HUES6 (cell line): ENCODE measurements around the gene GSG1L2.

ENCODE experiments used
- H3K27ac ChIP-seq: 2 replicates; pipeline ENCODE4 v1.7.0; 2013; ENCODE audit warnings: low read depth, mild to moderate bottlenecking, low read length, inconsistent platforms
- H3K27me3 ChIP-seq: 2 replicates; pipeline ENCODE4 v1.6.1; 2013; ENCODE audit warnings: low read length; ENCODE audit not compliant: control insufficient read depth, insufficient read depth
- H3K36me3 ChIP-seq: 2 replicates; pipeline ENCODE4 v1.6.1; 2013; ENCODE audit warnings: low read length; ENCODE audit not compliant: control insufficient read depth, insufficient read depth
- H3K4me1 ChIP-seq: 2 replicates; pipeline ENCODE4 v1.6.1; 2013; ENCODE audit warnings: low read length; ENCODE audit not compliant: control insufficient read depth, insufficient read depth
- H3K4me3 ChIP-seq: 2 replicates; pipeline ENCODE4 v1.5.1; 2013; ENCODE audit warnings: low read depth, low read length
- H3K9ac ChIP-seq: one replicate; pipeline ENCODE4 v1.6.1; 2013; ENCODE audit warnings: mild to moderate bottlenecking, low read length
- H3K9me3 ChIP-seq: 2 replicates; pipeline ENCODE4 v1.6.1; 2013; ENCODE audit warnings: low read depth, low read length; ENCODE audit not compliant: control insufficient read depth, insufficient read depth

Gene GSG1L2

DNA sequence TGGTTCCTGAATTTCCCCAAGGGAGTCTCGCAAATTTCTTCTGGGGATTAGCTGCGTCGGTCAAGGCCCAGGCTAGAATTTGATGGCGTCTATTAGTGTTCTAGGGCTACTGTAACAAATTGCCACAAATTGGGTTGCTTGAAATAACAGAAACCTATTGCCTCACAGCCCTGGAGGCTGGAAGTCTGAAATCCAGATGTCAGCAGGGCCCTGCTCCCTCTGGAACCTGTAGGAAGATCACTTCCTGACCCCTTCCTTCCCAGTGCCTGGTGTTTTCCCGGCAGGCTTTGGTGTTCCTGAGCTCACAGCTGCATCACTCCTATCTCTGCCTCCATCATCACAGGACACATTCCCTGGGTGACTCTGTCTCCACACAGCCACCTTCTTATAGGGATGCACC lies 54.9 kb downstream of the GSG1L2 start:
- Histone ChIP-seq H3K4me1 (no peaks in the 10 kb centered on the region), H3K27ac (no peak overlapping the region), H3K27me3 (peaks cover 11% of the 10 kb centered on the region; the same call in 1 of the 2 replicates), H3K4me3 (no peak overlapping the region), H3K9me3 (no peaks in the 10 kb centered on the region), H3K36me3 (no peaks in the 10 kb centered on the region), H3K9ac (no peak overlapping the region)

GRCh38 chr17:9765322-9765721 lies 56.6 kb downstream of the GSG1L2 start:
- Histone ChIP-seq H3K27me3 (peaks cover 11% of the 10 kb centered on the region; the same call in 1 of the 2 replicates), H3K36me3 (no peaks in the 10 kb centered on the region), H3K4me1 (no peaks in the 10 kb centered on the region), H3K4me3 (no peak overlapping the region), H3K9me3 (no peaks in the 10 kb centered on the region), H3K27ac (no peak overlapping the region), H3K9ac (no peak overlapping the region)

DNA sequence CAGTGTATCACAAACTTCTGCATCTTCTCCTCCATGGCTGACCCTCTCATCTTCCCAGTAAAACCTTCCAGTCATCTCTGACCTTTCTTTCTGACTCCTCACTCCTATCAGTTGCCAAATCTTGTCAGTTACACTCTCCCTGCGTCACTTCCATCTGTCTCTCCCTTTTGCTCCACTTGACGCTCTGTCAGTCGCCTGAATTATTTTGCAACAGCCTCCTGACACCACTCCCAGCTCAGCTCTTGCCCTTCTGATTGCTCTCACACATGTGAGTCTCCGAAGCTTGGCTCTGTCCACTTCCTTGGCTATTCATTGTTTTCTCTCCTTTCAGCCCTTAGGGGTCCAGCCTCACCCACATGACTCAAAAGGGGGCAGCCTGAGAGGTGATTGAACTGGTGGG lies 58.2 kb downstream of the GSG1L2 start:
- no peak overlapping the region for H3K27ac ChIP-seq
- no peaks in the 10 kb centered on the region for H3K36me3 ChIP-seq
- H3K4me3 ChIP-seq, result no peak overlapping the region
- no peaks in the 10 kb centered on the region for H3K4me1 ChIP-seq
- H3K9me3 ChIP-seq, result no peaks in the 10 kb centered on the region
- no peak overlapping the region for H3K9ac ChIP-seq
- H3K27me3 ChIP-seq, result peaks cover 11% of the 10 kb centered on the region; the same call in 1 of the 2 replicates

DNA sequence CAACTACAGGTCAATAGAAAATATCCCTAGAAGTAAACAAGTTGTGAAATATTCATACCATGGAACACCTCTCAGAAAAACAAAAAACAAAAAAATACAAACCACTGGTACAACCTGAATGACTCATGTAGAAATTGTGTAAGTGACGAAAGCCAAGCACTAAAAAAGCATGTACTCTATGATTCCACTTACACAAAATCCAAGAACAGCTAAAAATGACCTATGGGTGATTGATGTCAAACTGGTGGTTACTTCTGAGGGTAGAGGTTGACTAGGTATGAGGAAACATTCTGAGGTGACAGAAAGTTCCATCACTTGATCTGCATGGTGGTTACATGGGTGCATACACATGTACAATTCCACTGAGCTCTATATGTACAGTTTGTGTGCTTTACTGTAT lies 61.6 kb downstream of the GSG1L2 start:
- H3K36me3 ChIP-seq, result no peaks in the 10 kb centered on the region
- H3K27ac ChIP-seq, result no peak overlapping the region
- no peaks in the 10 kb centered on the region for H3K4me1 ChIP-seq
- H3K9ac ChIP-seq, result no peak overlapping the region
- no peak overlapping the region for H3K4me3 ChIP-seq
- peaks cover 10% of the 10 kb centered on the region; the same call in 1 of the 2 replicates for H3K27me3 ChIP-seq
- H3K9me3 ChIP-seq, result no peaks in the 10 kb centered on the region

GRCh38 chr17:9755083-9755482 lies 66.8 kb downstream of the GSG1L2 start:
- Histone ChIP-seq H3K4me1 (no peaks in the 10 kb centered on the region), H3K4me3 (no peak overlapping the region), H3K36me3 (no peaks in the 10 kb centered on the region), H3K9ac (no peak overlapping the region), H3K9me3 (no peaks in the 10 kb centered on the region), H3K27ac (no peak overlapping the region), H3K27me3 (no peaks in the 10 kb centered on the region)
